Activated T-helper 9 cell treated with anti-CD3 and anti-CD28 coated beads, Interleukin-2, amount 50 U/mL, for 16 hours (primary cell): Measurements from ENCODE around the gene GSTT4.
"Not testable (repeated sequence)": the region's sequence is repeated elsewhere in the genome, so short reads cannot be mapped to it uniquely, and the experiment has no call there.

ENCODE experiments used
- DNase-seq: peaks from one replicate; pipeline ENCODE4 v3.0.0-alpha.2; 2020; ENCODE audit warnings: low read depth

The GSTT4 gene

DNA sequence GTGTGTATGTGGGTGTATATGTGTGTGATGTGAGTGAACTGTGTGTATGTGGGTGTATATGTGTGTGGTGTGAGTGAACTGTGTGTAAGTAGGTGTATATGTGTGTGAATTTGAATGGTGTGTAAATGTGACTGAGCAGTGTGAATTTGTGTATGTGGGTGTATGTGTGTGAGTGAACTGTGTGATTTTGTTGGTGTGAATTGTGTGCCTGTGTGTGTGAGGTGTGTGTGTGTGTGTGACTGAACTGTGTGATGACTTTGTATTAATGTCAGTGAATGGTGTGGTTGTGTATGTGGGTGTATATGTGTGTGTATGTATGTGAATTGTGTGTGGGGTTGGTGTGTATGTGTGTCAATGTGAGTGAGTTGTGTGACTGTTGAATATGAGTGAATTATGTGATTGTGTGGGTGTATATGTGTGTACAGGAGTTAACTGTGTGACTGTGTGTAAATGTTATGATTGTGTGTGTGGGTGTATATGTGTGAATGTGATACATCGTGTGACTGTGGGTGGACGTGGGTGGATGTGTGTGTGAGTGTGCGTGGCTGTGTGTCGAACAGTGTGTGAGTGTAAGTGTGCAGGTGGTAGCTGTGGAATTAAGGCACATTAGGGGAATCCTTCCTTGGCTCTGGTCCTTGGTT lies 18.6 kb downstream of the GSTT4 start:
- not testable (repeated sequence) for DNase-seq

DNA sequence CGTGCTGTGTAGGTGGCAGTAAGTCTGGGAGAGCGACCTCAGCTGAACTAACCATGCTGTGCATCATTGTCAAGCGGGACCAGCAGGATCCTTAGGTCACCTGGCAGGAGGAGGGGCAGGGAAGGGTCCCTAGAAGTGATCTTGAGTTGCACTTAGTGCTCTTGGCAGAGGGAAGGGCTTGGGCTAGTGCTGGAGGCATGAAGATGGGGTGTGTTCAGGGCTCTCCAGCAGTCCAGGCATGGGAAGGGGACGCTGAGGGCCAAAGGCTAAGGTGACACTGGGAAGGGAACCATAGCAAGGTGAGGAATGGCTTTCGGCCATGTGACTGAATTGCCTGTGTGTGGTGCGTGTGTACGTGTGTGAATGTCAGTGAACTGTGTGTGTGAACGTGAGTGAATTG lies 19.2 kb downstream of the GSTT4 start:
- not testable (repeated sequence) for DNase-seq

DNA sequence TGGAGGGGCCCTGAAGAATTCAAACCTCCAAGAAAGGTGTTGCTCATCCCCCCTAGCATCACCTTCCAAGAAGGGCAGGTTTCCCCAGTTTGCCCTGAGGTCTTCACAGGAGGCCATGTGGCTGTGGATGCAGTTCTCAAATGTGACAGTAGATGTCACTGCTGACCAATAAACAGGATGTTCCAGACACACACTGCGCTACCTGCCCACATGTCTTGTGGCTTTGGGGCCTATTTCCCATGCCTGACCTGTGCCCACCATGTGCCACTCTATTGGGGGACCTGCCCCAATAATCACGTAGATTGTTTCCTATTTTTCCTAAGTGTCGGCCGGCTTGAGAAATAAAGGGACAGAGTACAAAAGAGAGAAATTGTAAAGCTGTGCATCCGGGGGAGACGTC lies 20.8 kb downstream of the GSTT4 start:
- DNase-seq: no peak

DNA sequence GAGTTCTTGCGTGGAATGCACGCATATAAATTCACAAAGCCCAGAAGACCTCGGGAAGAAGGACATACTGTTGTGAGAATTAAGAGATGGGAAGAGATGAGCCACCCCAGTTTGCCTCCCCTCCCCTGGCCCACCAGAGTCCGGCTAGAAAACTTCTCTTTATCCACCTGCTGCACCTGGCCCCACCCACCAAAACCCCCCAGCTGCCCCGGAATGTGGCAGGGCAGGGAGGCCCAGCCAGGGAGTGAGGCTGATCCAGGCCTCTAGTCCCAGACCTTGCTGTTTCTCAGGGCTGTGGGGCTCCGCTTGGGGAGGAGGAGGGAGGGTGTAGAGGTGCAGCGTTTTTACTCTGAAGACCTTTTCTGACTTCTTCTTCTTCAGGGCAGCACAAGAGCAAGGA lies 24.7 kb downstream of the GSTT4 start:
- not testable (repeated sequence) for DNase-seq

DNA sequence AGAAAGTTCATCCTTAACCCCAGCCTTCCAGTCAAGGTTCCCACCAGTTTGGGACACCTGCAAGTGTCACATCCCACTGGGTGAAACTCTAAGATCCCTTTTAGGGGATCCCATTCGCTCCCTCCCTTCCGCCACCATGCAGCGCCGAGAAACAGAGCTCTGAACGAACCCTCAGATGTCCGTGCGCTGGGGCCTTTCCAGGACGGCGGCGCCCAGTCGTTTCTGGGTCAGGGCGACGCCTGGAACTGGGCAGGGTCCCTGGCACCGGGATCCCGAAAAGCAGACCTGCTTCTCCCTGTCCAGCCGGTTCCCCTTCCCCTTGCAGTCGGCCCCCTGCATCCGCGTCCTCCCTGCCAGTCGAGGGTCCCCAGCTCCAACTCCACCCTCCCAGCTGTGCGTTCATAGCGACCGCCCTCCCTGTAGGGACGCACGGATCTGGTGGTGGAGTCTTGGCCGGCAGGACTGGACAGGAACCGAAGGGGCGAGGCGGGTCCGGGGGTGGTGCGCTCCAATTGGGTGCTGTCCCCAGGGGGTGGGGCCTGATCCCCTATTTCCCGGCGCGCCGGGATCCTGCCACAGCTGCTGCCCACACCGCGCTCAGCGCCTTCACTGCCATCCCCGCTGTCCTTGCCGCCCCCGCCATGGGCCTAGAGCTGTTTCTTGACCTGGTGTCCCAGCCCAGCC lies 25.6 kb downstream of the GSTT4 start, which contains the start of gene GSTT2:
GSTT2 (plus strand) TSS at position 578 of the 684 bp plus-strand sequence.
- not testable (repeated sequence) for DNase-seq

DNA sequence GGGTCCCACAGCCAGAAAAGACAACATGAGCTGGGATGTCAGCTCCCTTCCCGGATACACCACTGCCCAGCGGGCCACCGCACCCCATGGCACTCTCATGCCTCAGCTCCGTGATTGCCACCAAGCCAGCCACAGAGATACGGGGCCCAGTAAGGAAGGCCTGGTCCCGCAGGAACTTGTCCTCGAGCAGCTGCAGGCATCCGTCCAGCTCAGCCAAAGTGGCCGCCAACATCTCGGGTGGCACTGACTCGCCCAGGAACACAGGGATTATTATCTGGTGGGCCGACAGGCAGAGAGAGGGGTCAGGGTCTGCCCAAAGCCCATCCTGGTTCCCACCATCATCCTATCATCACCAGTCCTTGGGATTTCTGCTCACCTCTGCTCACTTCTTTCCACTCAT lies 27.9 kb downstream of the GSTT4 start:
- DNase-seq: not testable (repeated sequence)

DNA sequence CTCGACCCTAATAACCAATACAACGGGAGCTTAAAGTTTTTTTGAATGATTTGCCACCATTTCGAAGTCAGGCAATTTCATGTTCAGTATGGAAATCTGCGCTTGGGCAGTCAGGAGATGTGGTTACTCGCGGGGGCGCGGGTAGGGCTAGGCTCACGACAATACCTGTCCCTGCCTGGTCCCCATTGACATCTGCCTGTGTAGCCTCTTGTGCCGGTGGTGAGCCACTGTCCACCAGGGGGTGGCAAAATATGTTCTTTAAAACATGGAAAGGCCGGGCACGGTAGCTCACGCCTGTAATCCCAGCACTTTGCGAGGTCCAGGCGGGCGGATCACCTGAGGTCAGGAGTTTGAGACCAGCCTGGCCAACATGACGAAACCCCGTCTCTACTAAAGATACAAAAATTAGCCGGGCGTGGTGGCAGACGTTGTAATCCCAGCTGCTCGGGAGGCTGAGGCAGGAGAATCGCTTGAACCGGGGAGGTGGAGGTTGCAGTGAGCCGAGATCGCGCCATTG lies 30.4 kb downstream of the GSTT4 start:
- not testable (repeated sequence) for DNase-seq

DNA sequence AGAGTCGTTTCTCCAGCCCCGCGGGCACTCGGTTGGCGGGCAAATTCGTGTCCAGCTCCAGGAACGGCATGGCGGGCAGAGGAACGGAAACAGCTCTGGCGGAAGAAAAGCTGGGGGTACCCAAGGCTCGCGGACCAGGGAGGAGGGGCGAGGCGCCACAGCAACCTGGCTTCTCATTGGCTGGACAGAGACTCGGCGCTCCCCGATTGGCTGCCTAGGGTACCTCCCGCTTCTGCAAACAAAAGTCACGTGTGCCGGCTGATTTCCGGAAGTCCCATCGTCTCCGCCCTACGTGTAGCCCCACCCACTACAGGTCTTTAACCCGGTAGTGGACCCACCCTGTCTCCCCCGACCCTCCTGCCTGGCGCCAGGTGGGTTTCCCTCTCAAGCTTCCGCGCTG lies 30.9 kb downstream of the GSTT4 start, which contains the start of gene DDT:
DDT (minus strand) TSS at position 97 of the 400 bp plus-strand sequence; CDS start at position 70, 27 bp downstream.
- not testable (repeated sequence) for DNase-seq

DNA sequence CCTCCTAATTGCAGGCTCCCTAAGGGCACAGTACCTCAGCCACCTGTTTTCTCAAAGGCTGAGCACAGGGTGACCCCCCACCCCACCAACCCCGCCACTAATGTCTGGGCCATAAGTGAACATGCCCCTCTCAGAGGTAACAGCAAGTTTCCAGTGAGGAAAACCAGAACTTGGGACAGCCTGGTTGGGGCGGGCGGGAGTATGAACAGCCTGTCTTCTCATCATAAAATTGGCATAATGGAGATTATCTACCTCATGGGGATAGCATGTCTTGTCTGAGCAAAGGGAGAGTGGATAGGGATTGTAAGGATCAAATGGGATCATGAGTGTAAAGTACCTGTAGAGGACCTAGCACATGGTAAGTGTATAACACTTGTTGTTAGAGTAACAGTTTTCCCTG lies 33.3 kb downstream of the GSTT4 start:
- not testable (repeated sequence) for DNase-seq

DNA sequence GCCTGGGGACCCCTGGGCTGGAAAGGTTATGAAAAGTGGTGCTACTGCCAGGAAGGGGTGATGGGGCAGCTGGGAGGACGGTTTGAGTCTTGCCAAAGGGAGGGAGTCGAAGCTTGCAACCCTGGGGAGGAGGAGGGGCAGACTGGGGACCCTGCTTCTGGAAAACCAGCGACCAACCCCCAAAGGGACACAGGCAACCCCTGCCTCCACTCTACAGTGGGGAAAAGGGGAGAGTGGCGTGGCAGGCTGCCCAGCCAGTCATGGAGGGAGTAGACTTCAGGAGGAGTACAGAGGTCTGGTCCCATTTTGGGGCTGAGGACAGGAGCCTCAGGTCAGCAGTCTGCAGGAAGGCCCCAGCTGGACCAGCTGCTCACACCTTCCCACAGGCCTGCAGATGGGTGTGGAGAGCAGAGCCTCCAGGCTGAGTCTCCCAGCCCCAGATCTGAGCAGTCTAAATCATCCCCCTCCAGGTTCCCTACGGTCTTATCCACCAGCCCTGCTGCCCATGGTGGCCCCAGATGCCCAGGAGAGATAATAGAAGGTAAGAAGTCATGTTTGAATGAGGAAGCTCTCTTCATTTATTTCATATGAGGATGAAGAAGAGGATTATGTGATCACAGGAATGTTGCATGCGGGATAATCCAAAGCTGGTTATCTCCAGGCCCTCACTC lies 34.3 kb downstream of the GSTT4 start:
- no peak for DNase-seq

DNA sequence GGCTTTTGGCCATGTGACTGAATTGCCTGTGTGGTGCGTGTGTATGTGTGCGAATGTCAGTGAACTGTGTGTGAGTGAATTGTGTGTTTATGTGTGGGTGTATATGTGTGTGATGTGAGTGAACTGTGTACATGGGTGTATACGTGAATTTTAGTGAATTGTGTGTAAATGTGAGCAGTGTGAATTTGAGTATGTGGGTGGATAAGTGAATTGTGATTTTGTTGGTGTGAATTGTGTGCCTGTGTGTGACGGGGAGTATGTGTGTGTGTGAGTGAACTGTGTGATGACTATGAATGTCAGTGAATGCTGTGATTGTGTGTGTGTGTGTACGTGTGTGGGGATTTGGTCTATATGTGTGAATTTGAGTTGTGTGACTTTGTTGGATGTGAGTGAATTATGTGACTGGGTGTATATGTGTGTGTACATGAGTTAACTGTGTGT lies 35.0 kb downstream of the GSTT4 start:
- DNase-seq: no peak

DNA sequence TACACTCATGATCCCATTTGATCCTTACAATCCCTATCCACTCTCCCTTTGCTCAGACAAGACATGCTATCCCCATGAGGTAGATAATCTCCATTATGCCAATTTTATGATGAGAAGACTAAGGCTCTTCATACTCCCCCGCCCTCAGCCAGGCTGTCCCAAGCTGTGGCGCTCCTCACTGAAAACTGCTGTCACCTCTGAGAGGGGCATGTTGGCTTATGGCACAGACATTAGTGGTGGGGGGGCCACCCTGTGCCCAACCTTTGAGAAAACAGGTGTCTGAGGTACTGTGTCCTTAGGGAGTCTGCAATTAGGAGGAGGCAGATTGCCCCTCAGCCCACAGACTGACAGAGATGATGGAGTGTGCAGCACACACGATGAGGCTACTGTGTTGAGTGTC lies 36.2 kb downstream of the GSTT4 start:
- DNase-seq: no peak

DNA sequence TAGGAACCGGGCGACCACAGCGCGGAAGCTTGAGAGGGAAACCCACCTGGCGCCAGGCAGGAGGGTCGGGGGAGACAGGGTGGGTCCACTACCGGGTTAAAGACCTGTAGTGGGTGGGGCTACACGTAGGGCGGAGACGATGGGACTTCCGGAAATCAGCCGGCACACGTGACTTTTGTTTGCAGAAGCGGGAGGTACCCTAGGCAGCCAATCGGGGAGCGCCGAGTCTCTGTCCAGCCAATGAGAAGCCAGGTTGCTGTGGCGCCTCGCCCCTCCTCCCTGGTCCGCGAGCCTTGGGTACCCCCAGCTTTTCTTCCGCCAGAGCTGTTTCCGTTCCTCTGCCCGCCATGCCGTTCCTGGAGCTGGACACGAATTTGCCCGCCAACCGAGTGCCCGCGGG lies 38.7 kb downstream of the GSTT4 start, which contains the start of gene DDTL:
DDTL (plus strand) TSS at position 321 of the 400 bp plus-strand sequence; CDS start at position 348, 27 bp downstream.
- DNase-seq: not testable (repeated sequence)

DNA sequence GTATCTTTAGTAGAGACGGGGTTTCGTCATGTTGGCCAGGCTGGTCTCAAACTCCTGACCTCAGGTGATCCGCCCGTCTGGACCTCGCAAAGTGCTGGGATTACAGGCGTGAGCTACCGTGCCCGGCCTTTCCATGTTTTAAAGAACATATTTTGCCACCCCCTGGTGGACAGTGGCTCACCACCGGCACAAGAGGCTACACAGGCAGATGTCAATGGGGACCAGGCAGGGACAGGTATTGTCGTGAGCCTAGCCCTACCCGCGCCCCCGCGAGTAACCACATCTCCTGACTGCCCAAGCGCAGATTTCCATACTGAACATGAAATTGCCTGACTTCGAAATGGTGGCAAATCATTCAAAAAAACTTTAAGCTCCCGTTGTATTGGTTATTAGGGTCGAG lies 39.2 kb downstream of the GSTT4 start:
- not testable (repeated sequence) for DNase-seq

DNA sequence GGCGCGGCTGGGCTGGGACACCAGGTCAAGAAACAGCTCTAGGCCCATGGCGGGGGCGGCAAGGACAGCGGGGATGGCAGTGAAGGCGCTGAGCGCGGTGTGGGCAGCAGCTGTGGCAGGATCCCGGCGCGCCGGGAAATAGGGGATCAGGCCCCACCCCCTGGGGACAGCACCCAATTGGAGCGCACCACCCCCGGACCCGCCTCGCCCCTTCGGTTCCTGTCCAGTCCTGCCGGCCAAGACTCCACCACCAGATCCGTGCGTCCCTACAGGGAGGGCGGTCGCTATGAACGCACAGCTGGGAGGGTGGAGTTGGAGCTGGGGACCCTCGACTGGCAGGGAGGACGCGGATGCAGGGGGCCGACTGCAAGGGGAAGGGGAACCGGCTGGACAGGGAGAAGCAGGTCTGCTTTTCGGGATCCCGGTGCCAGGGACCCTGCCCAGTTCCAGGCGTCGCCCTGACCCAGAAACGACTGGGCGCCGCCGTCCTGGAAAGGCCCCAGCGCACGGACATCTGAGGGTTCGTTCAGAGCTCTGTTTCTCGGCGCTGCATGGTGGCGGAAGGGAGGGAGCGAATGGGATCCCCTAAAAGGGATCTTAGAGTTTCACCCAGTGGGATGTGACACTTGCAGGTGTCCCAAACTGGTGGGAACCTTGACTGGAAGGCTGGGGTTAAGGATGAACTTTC lies 44.0 kb downstream of the GSTT4 start, which contains the start of gene GSTT2B:
GSTT2B (minus strand) TSS at position 112 of the 688 bp plus-strand sequence; CDS start at position 48, 64 bp downstream.
- DNase-seq: not testable (repeated sequence)

DNA sequence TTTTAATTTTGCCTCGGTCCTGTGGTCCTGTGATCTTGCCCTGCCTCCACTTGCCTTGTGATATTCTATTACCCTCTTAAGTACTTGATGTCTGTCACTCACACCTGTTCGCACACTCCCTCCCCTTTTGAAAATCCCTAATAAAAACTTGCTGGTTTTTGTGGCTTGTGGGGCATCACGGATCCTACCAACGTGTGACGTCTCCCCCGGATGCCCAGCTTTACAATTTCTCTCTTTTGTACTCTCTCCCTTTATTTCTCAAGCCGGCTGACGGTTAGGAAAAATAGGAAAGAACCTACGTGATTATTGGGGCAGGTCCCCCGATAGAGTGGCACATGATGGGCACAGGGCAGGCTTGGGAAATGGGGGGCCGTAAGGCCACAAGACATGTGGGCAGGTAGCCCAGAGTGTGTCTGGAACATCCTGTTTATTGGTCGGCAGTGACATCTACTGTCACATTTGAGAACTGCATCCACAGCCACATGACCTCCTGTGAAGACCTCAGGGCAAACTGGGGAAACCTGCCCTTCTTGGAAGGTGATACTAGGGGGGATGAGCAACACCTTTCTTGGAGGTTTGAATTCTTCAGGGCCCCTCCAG lies 48.9 kb downstream of the GSTT4 start:
- DNase-seq: peak; percentile 37

DNA sequence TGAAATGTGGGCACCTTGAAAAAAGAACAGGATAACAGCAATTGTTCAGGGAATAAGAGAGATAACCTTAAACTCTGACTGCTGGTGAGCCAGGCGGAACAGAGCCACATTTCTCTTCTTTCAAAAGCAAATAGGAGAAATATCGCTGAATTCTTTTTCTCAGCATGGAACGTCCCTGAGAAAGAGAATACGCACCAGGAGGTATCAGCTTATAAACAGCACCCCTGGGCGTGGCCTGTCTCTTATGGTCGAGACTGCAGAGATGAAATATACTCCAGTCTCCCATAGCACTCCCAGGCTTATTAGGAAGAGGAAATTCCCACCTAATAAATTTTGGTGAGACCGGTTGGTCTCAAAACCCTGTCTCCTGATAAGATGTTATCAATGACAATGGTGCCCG lies 49.4 kb downstream of the GSTT4 start:
- DNase-seq: not testable (repeated sequence)

DNA sequence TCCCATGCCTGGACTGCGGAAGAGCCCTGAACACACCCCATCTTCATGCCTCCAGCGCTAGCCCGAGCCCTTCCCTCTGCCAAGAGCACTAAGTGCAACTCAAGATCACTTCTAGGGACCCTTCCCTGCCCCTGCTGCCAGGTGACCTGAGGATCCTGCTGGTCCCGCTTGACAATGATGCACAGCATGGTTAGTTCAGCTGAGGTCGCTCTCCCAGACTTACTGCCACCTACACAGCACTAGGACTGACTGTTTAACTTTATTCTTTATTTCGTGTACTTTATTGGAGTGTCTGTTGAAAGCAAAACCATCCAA lies 50.3 kb downstream of the GSTT4 start:
- not testable (repeated sequence) for DNase-seq

DNA sequence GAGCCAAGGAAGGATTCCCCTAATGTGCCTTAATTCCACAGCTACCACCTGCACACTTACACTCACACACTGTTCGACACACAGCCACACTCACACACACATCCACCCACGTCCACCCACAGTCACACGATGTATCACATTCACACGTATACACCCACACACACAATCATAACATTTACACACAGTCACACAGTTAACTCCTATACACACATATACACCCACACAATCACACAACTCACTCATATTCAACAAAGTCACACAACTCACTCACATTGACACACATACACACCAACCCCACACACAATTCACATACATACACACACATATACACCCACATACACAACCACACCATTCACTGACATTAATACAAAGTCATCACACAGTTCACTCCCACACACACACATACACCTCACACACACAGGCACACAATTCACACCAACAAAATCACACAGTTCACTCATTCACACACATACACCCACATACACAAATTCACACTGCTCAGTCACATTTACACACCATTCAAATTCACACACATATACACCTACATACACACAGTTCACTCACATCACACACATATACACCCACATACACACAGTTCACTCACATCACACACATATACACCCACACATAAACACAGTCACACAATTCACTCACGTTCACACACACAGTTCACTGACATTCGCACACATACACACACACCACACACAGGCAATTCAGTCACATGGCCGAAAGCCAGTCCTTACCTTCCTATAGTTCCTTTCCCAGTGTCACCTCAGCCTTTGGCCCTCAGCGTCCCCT lies 50.9 kb downstream of the GSTT4 start:
- DNase-seq: not testable (repeated sequence)

DNA sequence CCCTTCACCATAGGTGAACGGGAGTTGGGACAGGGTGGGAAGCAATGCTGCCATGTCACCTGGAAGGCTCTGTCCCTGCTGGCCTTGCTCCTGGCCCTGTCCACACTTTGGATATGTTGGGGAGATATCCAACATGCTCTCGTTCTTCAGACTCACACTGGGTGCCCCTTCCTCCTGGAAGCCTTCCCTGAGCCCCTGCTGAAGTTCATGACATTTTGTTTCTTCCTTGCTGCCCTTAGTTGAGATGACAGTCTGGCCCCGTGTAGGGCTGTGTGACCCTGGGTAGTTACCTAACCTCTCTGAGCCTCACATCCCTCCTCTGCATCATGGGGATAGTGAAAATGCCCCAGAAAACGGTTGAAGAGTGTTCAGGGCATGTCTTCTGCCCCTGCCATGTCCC lies 51.8 kb downstream of the GSTT4 start:
- DNase-seq: not testable (repeated sequence)
